Hepatocyte (in vitro differentiated cells): ENCODE results near the gene OR10P1.

ENCODE experiments used
- EZH2 ChIP-seq: fragments of 200-600 bp; sonication (generic); IDR thresholded peaks from 2 replicates; pipeline ENCODE4 v1.6.1; 2016; ENCODE audit warnings: antibody characterized with exemption, mild to moderate bottlenecking, borderline replicate concordance
- EZH2phosphoT487 ChIP-seq: fragments of 200-600 bp; sonication (generic); IDR thresholded peaks from one replicate; pipeline ENCODE4 v1.6.1; 2018; ENCODE audit warnings: antibody characterized with exemption, mild to moderate bottlenecking, low read depth, moderate library complexity; ENCODE audit not compliant: unreplicated experiment, severe bottlenecking
- TF ChIP-seq, protein P1 (sequence below): fragments of 200-600 bp; sonication (generic); IDR thresholded peaks from 2 replicates; pipeline ENCODE4 v1.5.1; 2016; ENCODE audit warnings: antibody characterized with exemption, mild to moderate bottlenecking; ENCODE audit not compliant: poor library complexity

DNA sequence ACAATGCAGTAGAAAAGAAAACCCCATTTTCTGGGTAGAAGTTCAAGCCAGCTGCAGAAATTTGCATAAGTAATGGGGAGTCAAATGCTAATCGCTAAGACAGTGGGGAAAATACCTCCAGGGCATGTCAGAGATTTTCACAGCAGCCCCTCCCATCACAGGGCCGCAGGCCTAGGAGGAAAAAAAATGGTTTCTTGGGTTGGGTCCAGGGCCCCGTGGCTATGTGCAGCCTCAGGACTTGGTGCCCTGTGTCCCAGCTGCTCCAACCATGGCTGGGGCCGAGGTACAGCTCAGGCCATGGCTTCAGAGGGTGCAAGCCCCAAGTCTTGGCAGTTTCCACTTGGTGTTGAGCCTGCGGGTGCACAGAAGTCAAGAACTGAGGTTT, 14.6 kb downstream of the OR10P1 start:
- TF ChIP-seq EZH2phosphoT487 (no peak), EZH2 (no peak)
- TF ChIP-seq, protein P1, sequence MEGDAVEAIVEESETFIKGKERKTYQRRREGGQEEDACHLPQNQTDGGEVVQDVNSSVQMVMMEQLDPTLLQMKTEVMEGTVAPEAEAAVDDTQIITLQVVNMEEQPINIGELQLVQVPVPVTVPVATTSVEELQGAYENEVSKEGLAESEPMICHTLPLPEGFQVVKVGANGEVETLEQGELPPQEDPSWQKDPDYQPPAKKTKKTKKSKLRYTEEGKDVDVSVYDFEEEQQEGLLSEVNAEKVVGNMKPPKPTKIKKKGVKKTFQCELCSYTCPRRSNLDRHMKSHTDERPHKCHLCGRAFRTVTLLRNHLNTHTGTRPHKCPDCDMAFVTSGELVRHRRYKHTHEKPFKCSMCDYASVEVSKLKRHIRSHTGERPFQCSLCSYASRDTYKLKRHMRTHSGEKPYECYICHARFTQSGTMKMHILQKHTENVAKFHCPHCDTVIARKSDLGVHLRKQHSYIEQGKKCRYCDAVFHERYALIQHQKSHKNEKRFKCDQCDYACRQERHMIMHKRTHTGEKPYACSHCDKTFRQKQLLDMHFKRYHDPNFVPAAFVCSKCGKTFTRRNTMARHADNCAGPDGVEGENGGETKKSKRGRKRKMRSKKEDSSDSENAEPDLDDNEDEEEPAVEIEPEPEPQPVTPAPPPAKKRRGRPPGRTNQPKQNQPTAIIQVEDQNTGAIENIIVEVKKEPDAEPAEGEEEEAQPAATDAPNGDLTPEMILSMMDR = no peak
